ENCODE measurements around the gene FKBP1B. TPM values are rescaled to one million over a fixed set of nuclear protein-coding genes. Genes with fewer than 3 reads are reported as not detected.

The FKBP1B gene
- total RNA-seq, 1 donor from 2014 or later, result 3.1 TPM

GRCh38 chr2:24051833-24052232, 2.3 kb downstream of the FKBP1B start:
- ATAC-seq (no peak), DNase-seq (ENCODE audit: missing footprints) (no peak)
- intact Hi-C loops (cut with DNase I), result no loop called here

GRCh38 chr2:24052951-24053350, 3.4 kb downstream of the FKBP1B start:
- DNase-seq (ENCODE audit: missing footprints), result no peak
- no peak for ATAC-seq
- intact Hi-C loops (cut with DNase I), result no loop called here

- DNase-seq (ENCODE audit: missing footprints) (no peak), ATAC-seq (no peak)
- intact Hi-C loops (cut with DNase I), result no loop called here
Measured at GRCh38 chr2:24054366-24055010, 4.9 kb downstream of the FKBP1B start.

- ATAC-seq, result no peak
- DNase-seq (ENCODE audit: missing footprints), result no peak
- intact Hi-C loops (cut with DNase I), result no loop called here
Measured at GRCh38 chr2:24055750-24056149, 6.2 kb downstream of the FKBP1B start.

- intact Hi-C loops (cut with DNase I), result no loop called here
- ATAC-seq, result no peak
- DNase-seq (ENCODE audit: missing footprints), result no peak
Measured at GRCh38 chr2:24058564-24059271, 9.2 kb downstream of the FKBP1B start.

GRCh38 chr2:24065341-24065740, 15.8 kb downstream of the FKBP1B start:
- intact Hi-C loops (cut with DNase I), result no loop called here
- no peak for ATAC-seq
- DNase-seq (ENCODE audit: missing footprints), result no peak

GRCh38 chr2:24072259-24072658, 22.7 kb downstream of the FKBP1B start:
- ATAC-seq, result no peak
- DNase-seq (ENCODE audit: missing footprints), result no peak
- intact Hi-C loops (cut with DNase I), result no loop called here

- ATAC-seq (no peak), DNase-seq (ENCODE audit: missing footprints) (no peak)
- intact Hi-C loops (cut with DNase I), result no loop called here
Measured at GRCh38 chr2:24073816-24074215, 24.3 kb downstream of the FKBP1B start.

GRCh38 chr2:24075259-24075658, 25.7 kb downstream of the FKBP1B start:
- ATAC-seq, result no peak
- no peak for DNase-seq (ENCODE audit: missing footprints)
- intact Hi-C loops (cut with DNase I), result no loop called here

GRCh38 chr2:24075915-24076848, 26.6 kb downstream of the FKBP1B start, which contains the start of gene SF3B6:
Gene SF3B6, minus strand, starts transcription at chr2:24076326. Its CDS starts 97 bp downstream, at chr2:24076229.
- peak; percentile 97 for ATAC-seq

GRCh38 chr2:24076849-24077534, 27.5 kb downstream of the FKBP1B start:
- intact Hi-C loops (cut with DNase I), result loop anchor here (1.0 to 2.0 kb wide), 2 partner anchors 30 to 150 kb away; partner anchors contain the start of genes ATAD2B and WDCP
- DNase-seq (ENCODE audit: missing footprints) (no peak), ATAC-seq (peak; percentile 6)

More at GRCh38 chr2:24075915-24076848, 26.6 kb downstream of the FKBP1B start, which contains the start of gene SF3B6:
- peak; percentile 98 for DNase-seq (ENCODE audit: missing footprints)
- intact Hi-C loops (cut with DNase I), result loop anchor here (1.0 to 2.0 kb wide), 2 partner anchors 29 to 149 kb away; partner anchors contain the start of genes ATAD2B and WDCP

- intact Hi-C loops (cut with DNase I), result loop anchor here (2.0 kb wide), 1 partner anchor 151 kb away; the partner anchor contains the start of gene ATAD2B
- ATAC-seq, result peak; percentile 0
- DNase-seq (ENCODE audit: missing footprints), result no peak
Measured at GRCh38 chr2:24077535-24077877, 28.0 kb downstream of the FKBP1B start.

- no peak for DNase-seq (ENCODE audit: missing footprints)
- ATAC-seq, result no peak
- intact Hi-C loops (cut with DNase I), result loop anchor here (2.0 kb wide), 1 partner anchor 151 kb away; the partner anchor contains the start of gene ATAD2B
Measured at GRCh38 chr2:24077879-24078278, 28.3 kb downstream of the FKBP1B start.

GRCh38 chr2:24080701-24081100, 31.2 kb downstream of the FKBP1B start:
- no peak for ATAC-seq
- intact Hi-C loops (cut with DNase I), result loop anchor here (5.0 kb wide), 1 partner anchor 258 kb away; no protein-coding TSS in a partner anchor
- no peak for DNase-seq (ENCODE audit: missing footprints)

GRCh38 chr2:24082787-24083566, 33.4 kb downstream of the FKBP1B start:
- DNase-seq (ENCODE audit: missing footprints) (no peak), ATAC-seq (no peak)
- intact Hi-C loops (cut with DNase I), result loop anchor here (5.0 kb wide), 1 partner anchor 261 kb away; no protein-coding TSS in a partner anchor

GRCh38 chr2:24083567-24084385, 34.2 kb downstream of the FKBP1B start:
- no peak for DNase-seq (ENCODE audit: missing footprints)

More at GRCh38 chr2:24083567-24084385, 34.2 kb downstream of the FKBP1B start:
- peak; percentile 67 for ATAC-seq
- intact Hi-C loops (cut with DNase I), result loop anchor here (5.0 kb wide), 1 partner anchor 261 kb away; no protein-coding TSS in a partner anchor
